IMR-90 (cell line): ENCODE data around the gene NAPA. TPM values are rescaled to one million over a fixed set of nuclear protein-coding genes. Genes with fewer than 3 reads are reported as not detected.

Source experiments
- ATAC-seq: fragments of 200-7000 bp; cut with Tn5 transposase; 2 replicates; pipeline ENCODE4 v1.9.1; 2020; ENCODE audit warnings: low read depth, mild to moderate bottlenecking, moderate library complexity
- BruUV-seq: library from RNA; stranded (reverse); fragments of 400-500 nt; replicated peaks from 2 replicates; lab custom pipeline; 2021; lab: Mats Ljungman, UMichigan
- CTCF ChIA-PET: fragments of 300-600 bp; formaldehyde crosslinking; extraction: SDS; loops from one replicate; lab custom pipeline; 2021; ENCODE audit warnings: antibody characterized with exemption; lab: Yijun Ruan, JAX
- POLR2A ChIA-PET: fragments of 300-600 bp; sonication (Branson Sonifier 250); formaldehyde crosslinking; loops from one replicate; lab custom pipeline; 2022; ENCODE audit warnings: antibody characterized with exemption; ENCODE audit not compliant: unreplicated experiment; lab: Charles Lee
- DNase-seq: peaks from one replicate; pipeline ENCODE4 v3.0.0; 2013
- H2AFZ ChIP-seq: replicated peaks from 2 replicates; pipeline ENCODE3; 2013; ENCODE audit warnings: low read length, mild to moderate bottlenecking; ENCODE audit not compliant: poor library complexity
- H2AK5ac ChIP-seq: 2 replicates; pipeline ENCODE4 v1.6.1; 2013; ENCODE audit warnings: low read depth, low read length, inconsistent platforms
- H2AK9ac ChIP-seq: replicated peaks from 2 replicates; pipeline ENCODE3; 2013; ENCODE audit warnings: mild to moderate bottlenecking, low read depth, low read length, moderate library complexity; ENCODE audit not compliant: poor library complexity
- H2BK120ac ChIP-seq: 2 replicates; pipeline ENCODE4 v1.6.1; 2013; ENCODE audit warnings: low read depth, low read length, inconsistent platforms
- H2BK15ac ChIP-seq: 3 replicates; pipeline ENCODE4 v1.6.1; 2013; ENCODE audit warnings: low read depth, low read length, inconsistent platforms
- H2BK20ac ChIP-seq: 2 replicates; pipeline ENCODE4 v1.6.1; 2013; ENCODE audit warnings: low read depth, mild to moderate bottlenecking, inconsistent platforms, low read length, moderate library complexity
- H2BK5ac ChIP-seq: 2 replicates; pipeline ENCODE4 v1.6.1; 2013; ENCODE audit warnings: mild to moderate bottlenecking, low read depth, low read length, inconsistent platforms; ENCODE audit not compliant: poor library complexity, severe bottlenecking
- H3K14ac ChIP-seq: replicated peaks from 2 replicates; pipeline ENCODE4 v1.6.1; 2013; ENCODE audit warnings: low read depth, low read length, inconsistent platforms
- H3K18ac ChIP-seq: 2 replicates; pipeline ENCODE4 v1.6.1; 2013; ENCODE audit warnings: low read depth, low read length, control low read depth
- H3K23ac ChIP-seq: 2 replicates; pipeline ENCODE4 v1.6.1; 2013; ENCODE audit warnings: low read depth, low read length, inconsistent platforms
- H3K27ac ChIP-seq: 2 replicates; pipeline ENCODE4 v1.5.1; 2013; ENCODE audit warnings: mild to moderate bottlenecking, control low read depth, low read length; ENCODE audit not compliant: insufficient read depth
- H3K27me3 ChIP-seq: 2 replicates; pipeline ENCODE4 v1.6.1; 2013; ENCODE audit warnings: low read length; ENCODE audit not compliant: control insufficient read depth, insufficient read depth
- H3K36me3 ChIP-seq: 2 replicates; pipeline ENCODE4 v1.6.1; 2013; ENCODE audit warnings: low read length, mixed read lengths; ENCODE audit not compliant: control insufficient read depth, insufficient read depth
- H3K4ac ChIP-seq: 2 replicates; pipeline ENCODE4 v1.6.1; 2013; ENCODE audit warnings: low read depth, low read length, inconsistent platforms
- H3K4me1 ChIP-seq: 2 replicates; pipeline ENCODE4 v1.6.1; 2013; ENCODE audit warnings: low read length, mixed read lengths; ENCODE audit not compliant: control insufficient read depth, insufficient read depth
- H3K4me2 ChIP-seq: 2 replicates; pipeline ENCODE4 v1.6.1; 2013; ENCODE audit warnings: low read depth, mild to moderate bottlenecking, control low read depth, low read length, moderate library complexity
- H3K4me3 ChIP-seq: 2 replicates; pipeline ENCODE4 v1.5.1; 2013; ENCODE audit warnings: low read depth, mild to moderate bottlenecking, control low read depth, low read length, moderate library complexity; ENCODE audit not compliant: insufficient read depth
- H3K56ac ChIP-seq: 2 replicates; pipeline ENCODE4 v1.6.1; 2013; ENCODE audit warnings: low read length, inconsistent platforms; ENCODE audit not compliant: insufficient read depth; ENCODE audit errors: extremely low read depth
- H3K79me1 ChIP-seq, 2 experiments: 2 replicates each; pipeline ENCODE4 v1.6.1; 2013; ENCODE audit warnings: low read length in 2 of 2, inconsistent platforms in 1 of 2, low read depth in 1 of 2
- H3K9ac ChIP-seq: 2 replicates; pipeline ENCODE4 v1.6.1; 2013; ENCODE audit warnings: low read depth, low read length, control low read depth
- H3K9me1 ChIP-seq: 2 replicates; pipeline ENCODE4 v1.6.1; 2013; ENCODE audit warnings: low read length, inconsistent platforms; ENCODE audit not compliant: insufficient read depth
- H3K9me3 ChIP-seq: 2 replicates; pipeline ENCODE4 v1.6.1; 2013; ENCODE audit warnings: low read length; ENCODE audit not compliant: control insufficient read depth, insufficient read depth
- H4K20me1 ChIP-seq: 2 replicates; pipeline ENCODE4 v1.6.1; 2013; ENCODE audit warnings: low read length, inconsistent platforms; ENCODE audit not compliant: insufficient read depth
- H4K5ac ChIP-seq: 2 replicates; pipeline ENCODE4 v1.6.1; 2013; ENCODE audit warnings: mild to moderate bottlenecking, low read depth, low read length, control low read depth
- H4K8ac ChIP-seq, 2 experiments: 2 replicates each; pipeline ENCODE4 v1.6.1; 2013; ENCODE audit warnings: low read depth in 2 of 2, low read length in 2 of 2, control low read depth in 1 of 2, inconsistent platforms in 1 of 2
- H4K91ac ChIP-seq: 2 replicates; pipeline ENCODE4 v1.6.1; 2013; ENCODE audit warnings: low read depth, low read length, inconsistent platforms; ENCODE audit not compliant: insufficient read depth
- BHLHE40 ChIP-seq: fragments of 150-350 bp; IDR thresholded peaks from 2 replicates; pipeline ENCODE4 v1.6.1; 2016; ENCODE audit warnings: mild to moderate bottlenecking, low read depth, low read length
- CEBPB ChIP-seq: IDR thresholded peaks from 2 replicates; pipeline ENCODE4 v1.6.1; 2012; ENCODE audit warnings: low read depth, low read length, improper control_type of control experiment
- CHD1 ChIP-seq: IDR thresholded peaks from 2 replicates; pipeline ENCODE4 v1.6.1; 2012; ENCODE audit warnings: low read depth, low read length, improper control_type of control experiment
- CTCF ChIP-seq: conservative IDR thresholded peaks from 2 replicates; pipeline ENCODE4 v1.5.1; 2012; ENCODE audit warnings: mild to moderate bottlenecking, low read depth, low read length, improper control_type of control experiment
- ELK1 ChIP-seq: fragments of 150-350 bp; IDR thresholded peaks from 2 replicates; pipeline ENCODE4 v1.6.1; 2016; ENCODE audit warnings: low read depth, mild to moderate bottlenecking, low read length, moderate library complexity, borderline replicate concordance
- FOS ChIP-seq: fragments of 150-350 bp; IDR thresholded peaks from 2 replicates; pipeline ENCODE4 v1.6.1; 2016; ENCODE audit warnings: low read depth, low read length
- MAFK ChIP-seq: IDR thresholded peaks from 2 replicates; pipeline ENCODE4 v1.6.1; 2012; ENCODE audit warnings: low read depth, low read length, improper control_type of control experiment
- MAZ ChIP-seq: IDR thresholded peaks from 2 replicates; pipeline ENCODE4 v1.6.1; 2012; ENCODE audit warnings: low read depth, mild to moderate bottlenecking, low read length, improper control_type of control experiment, moderate library complexity, borderline replicate concordance
- MXI1 ChIP-seq: IDR thresholded peaks from 2 replicates; pipeline ENCODE4 v1.6.1; 2012; ENCODE audit warnings: low read depth, mild to moderate bottlenecking, low read length, moderate library complexity, borderline replicate concordance
- NFE2L2 ChIP-seq: fragments of 150-350 bp; IDR thresholded peaks from 2 replicates; pipeline ENCODE4 v1.6.1; 2016; ENCODE audit warnings: low read depth, mild to moderate bottlenecking, low read length
- POLR2A ChIP-seq: IDR thresholded peaks from 2 replicates; pipeline ENCODE4 v1.6.1; 2012; ENCODE audit warnings: mild to moderate bottlenecking, low read depth, low read length
- RAD21 ChIP-seq: IDR thresholded peaks from 2 replicates; pipeline ENCODE4 v1.6.1; 2012; ENCODE audit warnings: low read length, improper control_type of control experiment
- RCOR1 ChIP-seq: IDR thresholded peaks from 2 replicates; pipeline ENCODE4 v1.6.1; 2012; ENCODE audit warnings: mild to moderate bottlenecking, low read length, improper control_type of control experiment; ENCODE audit not compliant: insufficient replicate concordance
- RFX5 ChIP-seq: IDR thresholded peaks from 2 replicates; pipeline ENCODE4 v1.8.0; 2012; ENCODE audit warnings: low read depth, mild to moderate bottlenecking, low read length, moderate library complexity
- SMC3 ChIP-seq: fragments of 150-350 bp; IDR thresholded peaks from 2 replicates; pipeline ENCODE4 v1.6.1; 2016; ENCODE audit warnings: low read depth, mild to moderate bottlenecking, antibody characterized with exemption, low read length, moderate library complexity
- USF2 ChIP-seq: fragments of 150-350 bp; IDR thresholded peaks from 2 replicates; pipeline ENCODE4 v1.6.1; 2017; ENCODE audit warnings: mild to moderate bottlenecking, antibody characterized with exemption, low read length, low read depth
- WGBS, 2 experiments: methylation state at CpG; one replicate each; pipeline versions ENCODE4 v1.1.5 to v1.1.7; 2013; ENCODE audit warnings: missing lambda C conversion rate in 2 of 2; ENCODE audit not compliant: insufficient read length in 1 of 2; ENCODE audit errors: extremely low coverage in 2 of 2; 5-methylcytosine and 5-hydroxymethylcytosine counted together
- dilution Hi-C: fragments of 300-500 bp; cut with HindIII; formaldehyde crosslinking; loops from one replicate; pipeline ENCODE4 v1.14.3; 2018; ENCODE audit warnings: low sequenced_read_pairs; ENCODE audit not compliant: unreplicated experiment
- in situ Hi-C: fragments of 300-500 bp; cut with MboI; formaldehyde crosslinking; loops from 3 replicates; pipeline ENCODE4 v1.14.3; 2019; ENCODE audit warnings: low sequenced_read_pairs, inconsistent platforms, mixed read lengths
- intact Hi-C: fragments of 100-400 bp; cut with micrococcal nuclease; formaldehyde crosslinking; loops from 2 replicates; pipeline ENCODE4 v1.10.0; 2022
- polyA plus RNA-seq, 3 experiments: library from polyadenylated mRNA; depleted of rRNA; stranded (reverse); fragments of >200 nt; gene quantifications; 2 replicates each; pipeline ENCODE4 v1.2.3, GENCODE V29; 2012; ENCODE audit warnings: low replicate concordance in 1 of 3
- total RNA-seq: library from RNA; depleted of rRNA; stranded (reverse); fragments of >200 nt; gene quantifications from 2 replicates; pipeline ENCODE4 v1.2.3, GENCODE V29; 2012

Gene NAPA
- total and polyA plus RNA-seq, 2 of the 4 experiments (the other 2 are of a cell fraction), result 76.4 to 126 TPM

GRCh38 chr19:47503130-47503825, 11.6 kb downstream of the NAPA start:
- Histone ChIP-seq H3K27me3 (no peaks in the 10 kb centered on the region), H3K56ac (no peak overlapping the region), H3K4me3 (no peak overlapping the region), H2AK9ac (no peak overlapping the region), H3K4ac (no peak overlapping the region), H4K5ac (no peak overlapping the region), H4K8ac (no peak overlapping the region), H3K9me1 (0 out of 2 replicates have a peak, but pooled peaks cover 3% of the 10 kb centered on the region), H2BK5ac (no peak overlapping the region), H3K36me3 (peaks cover 41% of the 10 kb centered on the region), H3K4me1 (no peaks in the 10 kb centered on the region), H4K20me1 (peaks cover 44% of the 10 kb centered on the region), H2BK20ac (no peak overlapping the region), H3K18ac (no peak overlapping the region), H2BK120ac (no peak overlapping the region), H4K91ac (no peak overlapping the region), H2AK5ac (no peak overlapping the region), H2AFZ (no peak overlapping the region), H2BK15ac (no peak overlapping the region), H3K14ac (no peak overlapping the region), H3K23ac (no peak overlapping the region), H3K27ac (no peak overlapping the region), H3K4me2 (no peak overlapping the region), H3K9me3 (no peaks in the 10 kb centered on the region), H3K9ac (no peak overlapping the region), H3K79me1 (peaks cover 14 to 80% of the 10 kb centered on the region in 2 experiments)
- in situ Hi-C loops (no loop called here), intact Hi-C loops (no loop called here), dilution Hi-C loops (no loop called here)
- ChIA-PET CTCF (no interaction called here), POLR2A (no interaction called here)
- DNase-seq, result no peak
- no TSS peak for BruUV-seq
- WGBS, 2 experiments, result no CpG with 5 or more reads among the region's 13 CpGs
- no peak for ATAC-seq
- no peak for TF ChIP-seq MXI1
- no peak for TF ChIP-seq ELK1
- no peak for TF ChIP-seq RFX5
- no peak for TF ChIP-seq MAZ
- TF ChIP-seq CHD1, result no peak
- no peak for TF ChIP-seq POLR2A
- no peak for TF ChIP-seq FOS
- no peak for TF ChIP-seq USF2
- no peak for TF ChIP-seq SMC3
- no peak for TF ChIP-seq RCOR1
- no peak for TF ChIP-seq BHLHE40
- TF ChIP-seq CEBPB, result no peak
- no peak for TF ChIP-seq RAD21
- no peak for TF ChIP-seq NFE2L2
- no peak for TF ChIP-seq CTCF
- TF ChIP-seq MAFK, result no peak
